ENCODE data around the gene CDK6.

GRCh38 chr7:92749832-92750446 lies 86.4 kb downstream of the CDK6 start:
- TF ChIP-seq POLR2A (IDR thresholded peaks at IDR 0.05) = no peak
- no peak for TF ChIP-seq CTCF (IDR thresholded peaks at IDR 0.05 in 4 of 5, conservative IDR thresholded peaks at IDR 0.05 in 1 of 5)
